NCI-H2227 treated with DMSO at 0.1 percent for 48 hours (cell line): Measurements from ENCODE around the gene ZNF567.

Experiments
- DNase-seq: peaks from one replicate; lab custom pipeline; 2025; lab: John Stamatoyannopoulos, UW

ZNF567 gene

GRCh38 chr19:36750066-36750691 is 62.8 kb downstream of the ZNF567 start:
- DNase-seq = no peak
